ENCODE measurements around the gene NCBP1.

GRCh38 chr9:97651646-97652045 is 18.0 kb downstream of the NCBP1 start:
- TF ChIP-seq CTCF (IDR thresholded peaks at IDR 0.05): no peak
- TF ChIP-seq POLR2AphosphoS5 (IDR thresholded peaks at IDR 0.05): no peak
- TF ChIP-seq EP300 (IDR thresholded peaks at IDR 0.05): no peak
